Lung (tissue), 12 donors: ENCODE data around the gene CFAP57. TPM values are rescaled to one million over a fixed set of nuclear protein-coding genes. Genes with fewer than 3 reads are reported as not detected.

ENCODE experiments used
- ATAC-seq: fragments of 200-7000 bp; cut with Tn5 transposase; one replicate; pipeline ENCODE4 v1.9.1; 2020; ENCODE audit warnings: moderate number of reproducible peaks; ENCODE audit not compliant: insufficient read depth, low FRiP score
- DNase-seq, 3 donors: peaks; one replicate each; pipeline ENCODE4 v3.0.0-alpha.2; 2013 to 2017
- H3K27ac ChIP-seq, 2 donors: one replicate each; pipeline ENCODE4 v1.5.1; 2013; ENCODE audit warnings: mild to moderate bottlenecking in 2 of 2, moderate library complexity in 2 of 2, control low read depth in 1 of 2, inconsistent platforms in 1 of 2, low read depth in 1 of 2, low read length in 1 of 2
- H3K27me3 ChIP-seq, 3 donors: one replicate each; pipeline ENCODE4 v1.5.1; 2013; ENCODE audit warnings: low read length in 2 of 3; ENCODE audit not compliant: control insufficient read depth in 3 of 3, insufficient read depth in 3 of 3
- H3K36me3 ChIP-seq, 4 donors: one replicate each; pipeline ENCODE4 v1.5.1; 2013; ENCODE audit warnings: low read length in 4 of 4, mild to moderate bottlenecking in 1 of 4, moderate library complexity in 1 of 4; ENCODE audit not compliant: control insufficient read depth in 4 of 4, insufficient read depth in 4 of 4
- H3K4me1 ChIP-seq, 5 donors: one replicate each; pipeline ENCODE4 v1.5.1; 2013; ENCODE audit warnings: low read length in 5 of 5, mild to moderate bottlenecking in 2 of 5, moderate library complexity in 1 of 5; ENCODE audit not compliant: control insufficient read depth in 5 of 5, insufficient read depth in 5 of 5
- H3K4me3 ChIP-seq: one replicate; pipeline ENCODE4 v1.5.1; 2013; ENCODE audit warnings: mild to moderate bottlenecking, control low read depth, moderate library complexity
- H3K9ac ChIP-seq, 2 donors: one replicate each; pipeline ENCODE4 v1.5.1; 2013; ENCODE audit warnings: low read length in 2 of 2, control low read depth in 1 of 2; ENCODE audit not compliant: insufficient read depth in 1 of 2
- H3K9me3 ChIP-seq, 4 donors: one replicate each; pipeline ENCODE4 v1.5.1; 2013; ENCODE audit warnings: low read length in 3 of 4, mild to moderate bottlenecking in 1 of 4, moderate library complexity in 1 of 4; ENCODE audit not compliant: control insufficient read depth in 4 of 4, insufficient read depth in 3 of 4
- CTCF ChIP-seq: IDR thresholded peaks from 2 replicates; pipeline ENCODE4 v1.5.1; 2012; ENCODE audit warnings: mild to moderate bottlenecking; ENCODE audit errors: control extremely low read depth, extremely low read depth
- WGBS, 2 donors: extraction: QIAGEN DNeasy Blood & Tissue Kit; methylation state at CpG; one replicate each; pipeline ENCODE4 v1.1.7; 2013; 5-methylcytosine and 5-hydroxymethylcytosine counted together
- polyA plus RNA-seq, 2 donors: library from polyadenylated mRNA; stranded (reverse); fragments of 200-250 nt; gene quantifications; one replicate each; pipeline ENCODE4 v1.2.1, GENCODE V29; 2013
- total RNA-seq, 2 donors: library from RNA; depleted of rRNA in 1 of 2; stranded (reverse); fragments of >200 nt in 1 of 2; gene quantifications; one replicate each; pipeline ENCODE4 v1.2.1, GENCODE V29; 2014 to 2021
- donor health status: control.
- donor health status: control.
- donor health status: Bipolar disorder and iron deficiency.
- donor health status: healthy.
- donor health status: DM: yes; HTN: yes; CAD: no.

The CFAP57 gene
- total and polyA plus RNA-seq, 4 donors: 1.7 to 12.3 (median 6.3) TPM

GRCh38 chr1:43177691-43178090 lies 5.6 kb downstream of the CFAP57 start:
- DNase-seq: no peak
- no peak for TF ChIP-seq CTCF
- 62 to 65% methylated on average over 4 of the region's 4 CpGs for WGBS, 2 donors
- H3K27ac ChIP-seq: no peak overlapping the region
- no peak for ATAC-seq
- H3K36me3 ChIP-seq: no peaks in the 10 kb centered on the region
- no peaks in the 10 kb centered on the region for H3K4me1 ChIP-seq
- no peak overlapping the region for H3K9ac ChIP-seq
- peaks cover 0 to 2% (median 0%) of the 10 kb centered on the region in 3 donors for H3K27me3 ChIP-seq
- no peaks in the 10 kb centered on the region for H3K9me3 ChIP-seq
- H3K4me3 ChIP-seq: no peak overlapping the region

GRCh38 chr1:43184388-43184787 lies 12.3 kb downstream of the CFAP57 start:
- no peak for TF ChIP-seq CTCF
- 95% methylated on average over 3 of the region's 3 CpGs for WGBS, 2 donors
- Histone ChIP-seq H3K27ac (no peak overlapping the region), H3K9me3 (no peaks in the 10 kb centered on the region), H3K4me1 (no peaks in the 10 kb centered on the region), H3K27me3 (no peaks in the 10 kb centered on the region), H3K9ac (no peak overlapping the region), H3K4me3 (no peak overlapping the region), H3K36me3 (no peaks in the 10 kb centered on the region)
- DNase-seq (no peak), ATAC-seq (no peak)

GRCh38 chr1:43184995-43185394 lies 12.9 kb downstream of the CFAP57 start:
- Histone ChIP-seq H3K9ac (no peak overlapping the region), H3K36me3 (no peaks in the 10 kb centered on the region), H3K4me1 (no peaks in the 10 kb centered on the region), H3K27me3 (no peaks in the 10 kb centered on the region), H3K4me3 (no peak overlapping the region), H3K27ac (no peak overlapping the region), H3K9me3 (no peaks in the 10 kb centered on the region)
- ATAC-seq (no peak), DNase-seq (no peak)
- WGBS, 2 donors: 93 to 95% methylated on average over 3 of the region's 3 CpGs
- no peak for TF ChIP-seq CTCF

GRCh38 chr1:43188106-43188505 lies 16.0 kb downstream of the CFAP57 start:
- ATAC-seq (no peak), DNase-seq (no peak)
- H3K9me3 ChIP-seq: no peaks in the 10 kb centered on the region
- H3K4me1 ChIP-seq: no peaks in the 10 kb centered on the region
- no peak for TF ChIP-seq CTCF
- no peaks in the 10 kb centered on the region for H3K27me3 ChIP-seq
- no peaks in the 10 kb centered on the region for H3K36me3 ChIP-seq
- 82 to 92% methylated on average over 1 of the region's 1 CpG for WGBS, 2 donors
- no peak overlapping the region for H3K9ac ChIP-seq
- H3K4me3 ChIP-seq: no peak overlapping the region
- H3K27ac ChIP-seq: no peak overlapping the region
